WTC11 (cell line): ENCODE data around the gene RHBDL1. TPM values are rescaled to one million over a fixed set of nuclear protein-coding genes. Genes with fewer than 3 reads are reported as not detected.

Experiments used
- ATAC-seq: fragments of 200-7000 bp; cut with Tn5 transposase; 2 replicates; pipeline ENCODE4 v1.10.0; 2021; ENCODE audit warnings: mild to moderate bottlenecking, moderate library complexity
- CTCF ChIA-PET: fragments of 300-600 bp; sonication (Branson Sonifier 250); formaldehyde crosslinking; loops from one replicate; lab custom pipeline; 2021; ENCODE audit warnings: antibody characterized with exemption; lab: Charles Lee
- POLR2A ChIA-PET: fragments of 350-600 bp; sonication (Branson Sonifier 250); formaldehyde crosslinking; loops from one replicate; lab custom pipeline; 2021; ENCODE audit warnings: antibody characterized with exemption; lab: Charles Lee
- DNase-seq: peaks from one replicate; pipeline ENCODE4 v3.0.0; 2021; ENCODE audit warnings: low spot score
- H3K27ac Mint-ChIP-seq: 2 replicates; pipeline ENCODE4 v1.8.0; 2021; ENCODE audit warnings: mixed read lengths
- H3K27me3 Mint-ChIP-seq: 2 replicates; pipeline ENCODE4 v1.8.0; 2021; ENCODE audit warnings: low read depth, mild to moderate bottlenecking, moderate library complexity, mixed read lengths
- H3K36me3 Mint-ChIP-seq: 2 replicates; pipeline ENCODE4 v1.8.0; 2021; ENCODE audit warnings: mixed read lengths
- H3K4me1 Mint-ChIP-seq: 2 replicates; pipeline ENCODE4 v1.8.0; 2022; ENCODE audit warnings: mixed read lengths
- H3K4me3 Mint-ChIP-seq: 2 replicates; pipeline ENCODE4 v1.8.0; 2021; ENCODE audit warnings: mild to moderate bottlenecking, moderate library complexity, mixed read lengths
- H3K9me3 Mint-ChIP-seq: 2 replicates; pipeline ENCODE4 v1.8.0; 2021; ENCODE audit warnings: mixed read lengths
- ATF1 ChIP-seq: sonication (generic); formaldehyde crosslinking; IDR thresholded peaks from 2 replicates; pipeline ENCODE4 v1.8.1; 2023; ENCODE audit warnings: mild to moderate bottlenecking, moderate library complexity, missing genetic modification reagents
- ATF2 ChIP-seq: sonication (generic); formaldehyde crosslinking; IDR thresholded peaks from 2 replicates; pipeline ENCODE4 v1.8.1; 2022; ENCODE audit warnings: low read depth, missing genetic modification reagents, borderline replicate concordance
- CBFB ChIP-seq: sonication (generic); formaldehyde crosslinking; IDR thresholded peaks from 2 replicates; pipeline ENCODE4 v1.8.1; 2022; ENCODE audit warnings: mild to moderate bottlenecking, low read depth, missing genetic modification reagents
- FOXJ3 ChIP-seq: sonication (generic); formaldehyde crosslinking; IDR thresholded peaks from 2 replicates; pipeline ENCODE4 v1.9.0; 2021; ENCODE audit warnings: missing genetic modification reagents, mild to moderate bottlenecking, borderline replicate concordance
- GABPB1 ChIP-seq: sonication (generic); formaldehyde crosslinking; IDR thresholded peaks from 2 replicates; pipeline ENCODE4 v1.8.1; 2023; ENCODE audit warnings: mild to moderate bottlenecking, missing genetic modification reagents
- MXD4 ChIP-seq: fragments of 250-450 bp; sonication (Bioruptor Pico); IDR thresholded peaks from 2 replicates; pipeline ENCODE4 v1.8.0; 2021; ENCODE audit warnings: mild to moderate bottlenecking, moderate library complexity, borderline replicate concordance
- RELA ChIP-seq: sonication (generic); formaldehyde crosslinking; IDR thresholded peaks from 2 replicates; pipeline ENCODE4 v1.8.1; 2022; ENCODE audit warnings: missing genetic modification reagents, mild to moderate bottlenecking, borderline replicate concordance
- SMAD3 ChIP-seq: sonication (generic); formaldehyde crosslinking; IDR thresholded peaks from 2 replicates; pipeline ENCODE4 v1.8.0; 2022; ENCODE audit warnings: missing genetic modification reagents, mild to moderate bottlenecking, borderline replicate concordance
- SOX15 ChIP-seq: fragments of 250-450 bp; sonication (Bioruptor Pico); IDR thresholded peaks from 2 replicates; pipeline ENCODE4 v1.9.0; 2021; ENCODE audit warnings: mild to moderate bottlenecking
- TEAD1 ChIP-seq: sonication (generic); formaldehyde crosslinking; IDR thresholded peaks from 2 replicates; pipeline ENCODE4 v1.8.0; 2022; ENCODE audit warnings: mild to moderate bottlenecking, missing genetic modification reagents
- ZNF425 ChIP-seq: fragments of 250-450 bp; sonication (Bioruptor Pico); conservative IDR thresholded peaks from 2 replicates; pipeline ENCODE4 v1.9.0; 2021; ENCODE audit warnings: mild to moderate bottlenecking
- total RNA-seq: library from RNA; stranded (reverse); gene quantifications from 3 replicates; pipeline ENCODE4 v1.2.3, GENCODE V29; 2021
- TF ChIP-seq, protein P1 (sequence below): sonication (generic); formaldehyde crosslinking; IDR thresholded peaks from 2 replicates; pipeline ENCODE4 v1.8.1; 2023; ENCODE audit warnings: mild to moderate bottlenecking, missing genetic modification reagents, moderate library complexity
- TF ChIP-seq, protein P2 (sequence below): fragments of 200-600 bp; IDR thresholded peaks from 2 replicates; pipeline ENCODE4 v1.8.0; 2022; ENCODE audit warnings: antibody characterized with exemption
- TF ChIP-seq, protein P3 (sequence below): sonication (generic); formaldehyde crosslinking; IDR thresholded peaks from 2 replicates; pipeline ENCODE4 v1.8.0; 2023; ENCODE audit warnings: missing genetic modification reagents
- TF ChIP-seq, protein P4 (sequence below): sonication (generic); formaldehyde crosslinking; IDR thresholded peaks from 2 replicates; pipeline ENCODE4 v1.8.1; 2022; ENCODE audit warnings: mild to moderate bottlenecking, missing genetic modification reagents, moderate library complexity, borderline replicate concordance

Gene RHBDL1
- total RNA-seq, 1 experiment from 2014 or later: 8.2 TPM

DNA sequence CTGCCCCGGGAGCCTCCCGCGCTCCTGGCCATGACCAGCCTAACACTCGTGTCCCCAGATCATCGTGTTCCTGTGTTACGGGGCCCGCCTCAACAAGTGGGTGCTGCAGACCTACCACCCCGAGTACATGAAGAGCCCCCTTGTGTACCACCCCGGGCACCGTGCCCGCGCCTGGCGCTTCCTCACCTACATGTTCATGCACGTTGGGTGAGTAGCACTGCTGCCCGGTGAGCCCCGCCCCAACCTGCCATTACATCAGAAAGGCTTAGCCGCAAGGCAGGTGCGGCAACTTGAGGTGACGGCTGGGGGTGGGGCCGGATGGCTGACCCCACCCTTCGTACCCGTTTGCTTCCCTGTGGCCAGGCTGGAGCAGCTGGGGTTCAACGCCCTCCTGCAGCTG is 1.4 kb downstream of the RHBDL1 start (continued):
- TF ChIP-seq GABPB1 (CRISPR knock-in tag) (no peak), RELA (CRISPR knock-in tag) (no peak), SOX15 (CRISPR knock-in tag) (no peak), ZNF425 (CRISPR knock-in tag) (no peak), TEAD1 (CRISPR knock-in tag) (no peak)
- TF ChIP-seq, protein P1, sequence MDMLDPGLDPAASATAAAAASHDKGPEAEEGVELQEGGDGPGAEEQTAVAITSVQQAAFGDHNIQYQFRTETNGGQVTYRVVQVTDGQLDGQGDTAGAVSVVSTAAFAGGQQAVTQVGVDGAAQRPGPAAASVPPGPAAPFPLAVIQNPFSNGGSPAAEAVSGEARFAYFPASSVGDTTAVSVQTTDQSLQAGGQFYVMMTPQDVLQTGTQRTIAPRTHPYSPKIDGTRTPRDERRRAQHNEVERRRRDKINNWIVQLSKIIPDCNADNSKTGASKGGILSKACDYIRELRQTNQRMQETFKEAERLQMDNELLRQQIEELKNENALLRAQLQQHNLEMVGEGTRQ (CRISPR knock-in tag): no peak

DNA sequence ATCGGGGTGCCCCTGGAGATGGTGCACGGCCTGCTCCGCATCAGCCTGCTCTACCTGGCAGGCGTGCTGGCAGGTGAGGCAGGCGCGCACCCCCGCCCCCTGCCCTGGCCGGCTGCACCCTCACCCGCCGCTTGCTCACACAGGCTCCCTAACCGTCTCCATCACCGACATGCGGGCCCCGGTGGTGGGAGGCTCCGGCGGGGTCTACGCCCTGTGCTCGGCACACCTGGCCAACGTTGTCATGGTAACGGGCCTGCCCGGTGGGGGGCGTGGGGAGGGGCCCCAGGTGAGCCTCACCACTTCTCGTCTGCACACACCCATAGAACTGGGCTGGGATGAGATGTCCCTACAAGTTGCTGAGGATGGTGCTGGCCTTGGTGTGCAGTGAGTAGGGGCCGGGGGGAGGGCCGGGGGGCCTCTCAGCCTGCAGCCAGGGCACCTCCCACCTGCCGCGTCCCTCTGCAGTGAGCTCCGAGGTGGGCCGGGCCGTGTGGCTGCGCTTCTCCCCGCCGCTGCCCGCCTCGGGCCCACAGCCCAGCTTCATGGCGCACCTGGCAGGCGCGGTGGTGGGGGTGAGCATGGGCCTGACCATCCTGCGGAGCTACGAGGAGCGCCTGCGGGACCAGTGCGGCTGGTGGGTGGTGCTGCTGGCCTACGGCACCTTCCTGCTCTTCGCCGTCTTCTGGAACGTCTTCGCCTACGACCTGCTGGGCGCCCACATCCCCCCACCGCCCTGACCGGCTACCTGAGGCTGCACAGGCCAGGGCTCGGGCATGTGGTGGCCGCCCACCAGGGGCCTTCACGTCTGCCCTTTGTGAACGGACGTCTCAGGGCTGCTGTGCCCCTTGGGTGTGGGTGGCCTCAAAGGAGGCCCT is 2.1 kb downstream of the RHBDL1 start:
- no peaks in the 10 kb centered on the region for H3K27me3 Mint-ChIP-seq
- H3K4me1 Mint-ChIP-seq: peaks cover 27% of the 10 kb centered on the region
- ChIA-PET CTCF (interaction anchor here (0.5 to 3.1 kb wide), 5 partner anchors 9 to 1239 kb away, joined by 3 to 21 read pairs (median 3); partner anchors contain the start of gene RHOT2), POLR2A (no interaction called here)
- DNase-seq (peak; percentile 74), ATAC-seq (no peak)
- H3K36me3 Mint-ChIP-seq: peaks cover 20% of the 10 kb centered on the region
- no peak overlapping the region for H3K27ac Mint-ChIP-seq
- TF ChIP-seq RELA (CRISPR knock-in tag) (peak; percentile 32; the same call in 1 of the 2 replicates), CBFB (CRISPR knock-in tag) (no peak)
- H3K4me3 Mint-ChIP-seq: no peak overlapping the region
- no peaks in the 10 kb centered on the region for H3K9me3 Mint-ChIP-seq

GRCh38 chr16:678209-678857 is 2.9 kb downstream of the RHBDL1 start:
- no peak for ATAC-seq
- H3K9me3 Mint-ChIP-seq: no peaks in the 10 kb centered on the region
- H3K27ac Mint-ChIP-seq: no peak overlapping the region
- POLR2A ChIA-PET: interaction anchor here (1.2 kb wide), 1 partner anchor 12 kb away, joined by 4 read pairs; the partner anchor contains the start of gene WDR24
- peaks cover 20% of the 10 kb centered on the region for H3K36me3 Mint-ChIP-seq
- no peak for DNase-seq
- H3K4me3 Mint-ChIP-seq: no peak overlapping the region
- H3K4me1 Mint-ChIP-seq: peaks cover 31% of the 10 kb centered on the region
- TF ChIP-seq ATF2 (CRISPR knock-in tag): no peak
- no peak for TF ChIP-seq ZNF425 (CRISPR knock-in tag)
- no peak for TF ChIP-seq ATF1 (CRISPR knock-in tag)
- TF ChIP-seq MXD4 (CRISPR knock-in tag): no peak
- TF ChIP-seq, protein P2, sequence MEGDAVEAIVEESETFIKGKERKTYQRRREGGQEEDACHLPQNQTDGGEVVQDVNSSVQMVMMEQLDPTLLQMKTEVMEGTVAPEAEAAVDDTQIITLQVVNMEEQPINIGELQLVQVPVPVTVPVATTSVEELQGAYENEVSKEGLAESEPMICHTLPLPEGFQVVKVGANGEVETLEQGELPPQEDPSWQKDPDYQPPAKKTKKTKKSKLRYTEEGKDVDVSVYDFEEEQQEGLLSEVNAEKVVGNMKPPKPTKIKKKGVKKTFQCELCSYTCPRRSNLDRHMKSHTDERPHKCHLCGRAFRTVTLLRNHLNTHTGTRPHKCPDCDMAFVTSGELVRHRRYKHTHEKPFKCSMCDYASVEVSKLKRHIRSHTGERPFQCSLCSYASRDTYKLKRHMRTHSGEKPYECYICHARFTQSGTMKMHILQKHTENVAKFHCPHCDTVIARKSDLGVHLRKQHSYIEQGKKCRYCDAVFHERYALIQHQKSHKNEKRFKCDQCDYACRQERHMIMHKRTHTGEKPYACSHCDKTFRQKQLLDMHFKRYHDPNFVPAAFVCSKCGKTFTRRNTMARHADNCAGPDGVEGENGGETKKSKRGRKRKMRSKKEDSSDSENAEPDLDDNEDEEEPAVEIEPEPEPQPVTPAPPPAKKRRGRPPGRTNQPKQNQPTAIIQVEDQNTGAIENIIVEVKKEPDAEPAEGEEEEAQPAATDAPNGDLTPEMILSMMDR: no peak
- TF ChIP-seq, protein P3, sequence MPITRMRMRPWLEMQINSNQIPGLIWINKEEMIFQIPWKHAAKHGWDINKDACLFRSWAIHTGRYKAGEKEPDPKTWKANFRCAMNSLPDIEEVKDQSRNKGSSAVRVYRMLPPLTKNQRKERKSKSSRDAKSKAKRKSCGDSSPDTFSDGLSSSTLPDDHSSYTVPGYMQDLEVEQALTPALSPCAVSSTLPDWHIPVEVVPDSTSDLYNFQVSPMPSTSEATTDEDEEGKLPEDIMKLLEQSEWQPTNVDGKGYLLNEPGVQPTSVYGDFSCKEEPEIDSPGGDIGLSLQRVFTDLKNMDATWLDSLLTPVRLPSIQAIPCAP: no peak
- TF ChIP-seq, protein P4, sequence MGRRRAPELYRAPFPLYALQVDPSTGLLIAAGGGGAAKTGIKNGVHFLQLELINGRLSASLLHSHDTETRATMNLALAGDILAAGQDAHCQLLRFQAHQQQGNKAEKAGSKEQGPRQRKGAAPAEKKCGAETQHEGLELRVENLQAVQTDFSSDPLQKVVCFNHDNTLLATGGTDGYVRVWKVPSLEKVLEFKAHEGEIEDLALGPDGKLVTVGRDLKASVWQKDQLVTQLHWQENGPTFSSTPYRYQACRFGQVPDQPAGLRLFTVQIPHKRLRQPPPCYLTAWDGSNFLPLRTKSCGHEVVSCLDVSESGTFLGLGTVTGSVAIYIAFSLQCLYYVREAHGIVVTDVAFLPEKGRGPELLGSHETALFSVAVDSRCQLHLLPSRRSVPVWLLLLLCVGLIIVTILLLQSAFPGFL (CRISPR knock-in tag): no peak
- no peak for TF ChIP-seq SMAD3 (CRISPR knock-in tag)
- TF ChIP-seq FOXJ3 (CRISPR knock-in tag): no peak
- CTCF ChIA-PET: interaction anchor here (0.8 to 3.1 kb wide), 11 partner anchors 10 to 99 kb away, joined by 3 to 21 read pairs (median 4); partner anchors contain the start of genes RHOT2 and WDR24
- H3K27me3 Mint-ChIP-seq: no peaks in the 10 kb centered on the region
